ENCODE results near the gene MAP3K13.

DNA sequence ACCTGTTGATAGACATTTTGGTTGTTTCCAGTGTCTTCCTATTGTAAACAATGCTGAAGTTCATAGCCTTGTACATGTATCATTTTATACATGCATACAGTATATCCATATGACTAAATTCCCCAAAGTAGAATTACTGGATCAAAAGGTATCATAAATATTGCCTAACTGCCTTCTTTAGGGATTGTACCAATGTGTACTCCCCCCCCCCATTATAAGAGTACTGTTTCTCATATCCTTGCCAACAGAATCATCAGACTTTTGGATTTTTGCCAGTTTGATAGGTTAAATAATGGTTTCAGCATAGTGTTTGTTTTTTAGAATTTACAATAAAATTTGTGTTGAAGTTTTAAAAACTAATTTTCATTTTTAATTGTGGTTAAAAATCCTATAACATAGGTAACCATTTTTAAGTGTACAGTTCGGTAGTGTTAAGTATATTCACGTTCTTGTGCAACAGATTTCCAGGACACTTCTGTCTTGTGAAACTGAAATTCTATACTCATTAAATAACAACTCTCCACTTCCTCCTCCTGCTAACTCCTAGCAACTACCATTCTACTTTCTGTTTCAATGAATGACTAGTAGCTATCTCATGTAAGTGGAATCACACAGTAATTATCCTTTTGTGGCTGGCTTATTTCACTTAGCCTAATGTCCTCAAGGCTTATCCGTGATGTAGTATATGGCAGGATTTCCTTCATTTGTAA lies 30.8 kb upstream of the MAP3K13 start:
- TF ChIP-seq GATA2 (IDR thresholded peaks at IDR 0.05; ENCODE audit: low read depth, low read length) (no peak), GATA3 (IDR thresholded peaks at IDR 0.05; ENCODE audit: low read depth, low read length) (no peak)
